HG02870 (cell line): ENCODE data around the gene MBOAT2.

Source experiments
- ATAC-seq: cut with Tn5 transposase; IDR thresholded peaks from one replicate; pipeline ENCODE4 v1.9.1; 2021; ENCODE audit warnings: mild to moderate bottlenecking, moderate library complexity; ENCODE audit not compliant: unreplicated experiment

MBOAT2 gene

GRCh38 chr2:8836971-8837794 is 166.3 kb downstream of the MBOAT2 start, which contains the start of gene KIDINS220:
TSS of gene KIDINS220 (minus strand) at chr2:8837613. CDS start at chr2:8827093, 10,520 bp downstream.
- peak; percentile 86 for ATAC-seq

- no peak for ATAC-seq
These were observed 168.2 kb downstream of the MBOAT2 start for GRCh38 chr2:8835279-8835678.

GRCh38 chr2:8833853-8834252 is 169.6 kb downstream of the MBOAT2 start:
- no peak for ATAC-seq

GRCh38 chr2:8831516-8831915 is 172.0 kb downstream of the MBOAT2 start:
- no peak for ATAC-seq

- no peak for ATAC-seq
These were observed 175.8 kb downstream of the MBOAT2 start for GRCh38 chr2:8827729-8828128.

- no peak for ATAC-seq
These were observed 181.3 kb downstream of the MBOAT2 start for GRCh38 chr2:8822218-8822617.

GRCh38 chr2:8821276-8822217 is 181.9 kb downstream of the MBOAT2 start:
- ATAC-seq: no peak

- ATAC-seq: no peak
These were observed 183.5 kb downstream of the MBOAT2 start for GRCh38 chr2:8819948-8820347.

- no peak for ATAC-seq
These were observed 184.3 kb downstream of the MBOAT2 start for GRCh38 chr2:8819194-8819593.

GRCh38 chr2:8817221-8817620 is 186.3 kb downstream of the MBOAT2 start:
- ATAC-seq: no peak

GRCh38 chr2:8806885-8807704 is 196.4 kb downstream of the MBOAT2 start:
- ATAC-seq: no peak

- ATAC-seq: no peak
These were observed 197.9 kb downstream of the MBOAT2 start for GRCh38 chr2:8805278-8806210.

GRCh38 chr2:8803658-8804379 is 199.7 kb downstream of the MBOAT2 start:
- peak; percentile 98 for ATAC-seq

GRCh38 chr2:8802741-8803140 is 200.7 kb downstream of the MBOAT2 start:
- no peak for ATAC-seq
